DND-41 (cell line): ENCODE results near the gene RBP4.

Experiments
- ATAC-seq: fragments of 200-7000 bp; cut with Tn5 transposase; 3 replicates; pipeline ENCODE4 v1.9.1; 2021; ENCODE audit warnings: low read depth; ENCODE audit not compliant: insufficient read depth
- DNase-seq: peaks from one replicate; pipeline ENCODE4 v3.0.0-alpha.2; 2020
- H2AFZ ChIP-seq: 2 replicates; pipeline ENCODE4 v1.6.0; 2012; ENCODE audit warnings: low read depth, low read length
- H3K27ac ChIP-seq: 2 replicates; pipeline ENCODE4 v1.5.1; 2012; ENCODE audit warnings: low read length, inconsistent platforms
- H3K27me3 ChIP-seq: fragments of 200-600 bp; sonication (generic); 2 replicates; pipeline ENCODE4 v1.6.0; 2012; ENCODE audit warnings: low read length, mild to moderate bottlenecking, inconsistent platforms; ENCODE audit not compliant: insufficient read depth, poor library complexity
- H3K36me3 ChIP-seq: 2 replicates; pipeline ENCODE4 v1.5.1; 2012; ENCODE audit warnings: low read length, inconsistent platforms; ENCODE audit not compliant: insufficient read depth
- H3K4me1 ChIP-seq: 2 replicates; pipeline ENCODE4 v1.5.1; 2012; ENCODE audit warnings: mild to moderate bottlenecking, low read length; ENCODE audit not compliant: insufficient read depth
- H3K4me2 ChIP-seq: 2 replicates; pipeline ENCODE4 v1.6.0; 2012; ENCODE audit warnings: mild to moderate bottlenecking, moderate library complexity, low read length, inconsistent platforms; ENCODE audit not compliant: insufficient read depth
- H3K4me3 ChIP-seq, 2 experiments: fragments of 200-600 bp in 1 of 2; shearing (Covaris generic) in 1 of 2; 2 replicates each; pipeline ENCODE4 v1.5.1; 2012 to 2016; ENCODE audit warnings: inconsistent platforms in 2 of 2, low read length in 2 of 2, mild to moderate bottlenecking in 2 of 2, low read depth in 1 of 2, moderate library complexity in 1 of 2
- H3K79me2 ChIP-seq: 2 replicates; pipeline ENCODE4 v1.6.0; 2012; ENCODE audit warnings: low read length, inconsistent platforms; ENCODE audit not compliant: insufficient read depth
- H3K9ac ChIP-seq: 2 replicates; pipeline ENCODE4 v1.6.0; 2012; ENCODE audit warnings: low read depth, mild to moderate bottlenecking, inconsistent platforms, low read length, moderate library complexity
- H3K9me3 ChIP-seq: 2 replicates; pipeline ENCODE4 v1.5.1; 2012; ENCODE audit warnings: low read length, moderate library complexity, mild to moderate bottlenecking, inconsistent platforms; ENCODE audit not compliant: insufficient read depth, severe bottlenecking
- H4K20me1 ChIP-seq: 2 replicates; pipeline ENCODE4 v1.6.0; 2012; ENCODE audit warnings: low read length; ENCODE audit not compliant: insufficient read depth
- CTCF ChIP-seq: IDR thresholded peaks from 2 replicates; pipeline ENCODE4 v1.5.1; 2012; ENCODE audit warnings: borderline replicate concordance, low read length, moderate library complexity, mild to moderate bottlenecking; ENCODE audit not compliant: poor library complexity, severe bottlenecking; ENCODE audit errors: extremely low read depth
- EZH2 ChIP-seq: IDR thresholded peaks from 3 replicates; pipeline ENCODE4 v1.6.1; 2012; ENCODE audit warnings: borderline replicate concordance, low read depth, mild to moderate bottlenecking, moderate library complexity, low read length, inconsistent platforms; ENCODE audit not compliant: severe bottlenecking

The RBP4 gene

GRCh38 chr10:93579985-93580711 lies 20.9 kb downstream of the RBP4 start:
- H3K4me2 ChIP-seq = no peak overlapping the region
- TF ChIP-seq CTCF (no peak), EZH2 (no peak)
- H3K27me3 ChIP-seq = no peaks in the 10 kb centered on the region
- DNase-seq (no peak), ATAC-seq (no peak)
- no peaks in the 10 kb centered on the region for H3K36me3 ChIP-seq
- H3K9me3 ChIP-seq = no peaks in the 10 kb centered on the region
- H2AFZ ChIP-seq = no peak overlapping the region
- no peaks in the 10 kb centered on the region for H3K4me1 ChIP-seq
- H3K79me2 ChIP-seq = no peaks in the 10 kb centered on the region
- no peak overlapping the region for H3K9ac ChIP-seq
- H4K20me1 ChIP-seq = no peaks in the 10 kb centered on the region
- no peak overlapping the region for H3K4me3 ChIP-seq
- H3K27ac ChIP-seq = no peak overlapping the region

DNA sequence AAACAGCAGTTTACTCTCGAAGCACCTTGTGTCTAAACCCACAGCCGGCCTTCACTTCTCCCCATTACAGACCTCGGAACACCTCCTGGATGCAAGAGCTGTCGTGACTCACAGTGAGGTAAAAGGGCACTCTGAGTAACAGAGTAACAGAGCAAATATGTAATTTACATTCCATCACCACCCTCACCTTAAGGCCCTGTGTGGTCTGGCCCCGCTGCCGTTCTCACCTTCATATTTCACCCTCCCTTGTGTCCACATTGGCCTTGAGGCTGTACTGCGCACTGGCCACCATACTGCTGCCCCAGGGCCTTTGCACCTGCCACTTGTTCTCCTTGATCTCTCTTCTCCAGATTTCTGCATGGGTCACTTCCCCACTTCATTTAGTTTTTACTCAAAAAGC lies 21.9 kb downstream of the RBP4 start:
- H3K9me3 ChIP-seq = no peaks in the 10 kb centered on the region
- H4K20me1 ChIP-seq = no peaks in the 10 kb centered on the region
- H3K79me2 ChIP-seq = no peaks in the 10 kb centered on the region
- no peak overlapping the region for H3K27ac ChIP-seq
- DNase-seq (no peak), ATAC-seq (no peak)
- H3K4me3 ChIP-seq = no peak overlapping the region
- H3K4me2 ChIP-seq = no peak overlapping the region
- no peaks in the 10 kb centered on the region for H3K36me3 ChIP-seq
- no peaks in the 10 kb centered on the region for H3K4me1 ChIP-seq
- H2AFZ ChIP-seq = no peak overlapping the region
- no peak overlapping the region for H3K9ac ChIP-seq
- TF ChIP-seq CTCF (no peak), EZH2 (no peak)
- H3K27me3 ChIP-seq = peaks cover 2% of the 10 kb centered on the region

GRCh38 chr10:93577565-93577964 lies 23.5 kb downstream of the RBP4 start:
- H3K27me3 ChIP-seq = peaks cover 5% of the 10 kb centered on the region
- no peak for ATAC-seq
- no peaks in the 10 kb centered on the region for H4K20me1 ChIP-seq
- no peak overlapping the region for H3K27ac ChIP-seq
- H3K36me3 ChIP-seq = no peaks in the 10 kb centered on the region
- TF ChIP-seq CTCF (no peak), EZH2 (no peak)
- peaks cover 4% of the 10 kb centered on the region; the same call in 1 of the 2 replicates for H3K4me1 ChIP-seq
- H3K9me3 ChIP-seq = no peaks in the 10 kb centered on the region
- H2AFZ ChIP-seq = no peak overlapping the region
- no peak overlapping the region for H3K4me2 ChIP-seq
- DNase-seq = no peak
- H3K79me2 ChIP-seq = no peaks in the 10 kb centered on the region
- no peak overlapping the region for H3K4me3 ChIP-seq
- H3K9ac ChIP-seq = no peak overlapping the region

GRCh38 chr10:93576888-93577287 lies 24.1 kb downstream of the RBP4 start:
- H3K36me3 ChIP-seq = no peaks in the 10 kb centered on the region
- TF ChIP-seq CTCF = no peak
- TF ChIP-seq EZH2 = no peak
- no peak overlapping the region for H3K4me3 ChIP-seq

More at GRCh38 chr10:93576888-93577287, 24.1 kb downstream of the RBP4 start:
- ATAC-seq (no peak), DNase-seq (no peak)
- H3K27me3 ChIP-seq = peaks cover 5% of the 10 kb centered on the region
- H3K9ac ChIP-seq = no peak overlapping the region
- no peak overlapping the region for H2AFZ ChIP-seq
- H3K4me2 ChIP-seq = no peak overlapping the region
- no peaks in the 10 kb centered on the region for H3K79me2 ChIP-seq
- peaks cover 4% of the 10 kb centered on the region; the same call in 1 of the 2 replicates for H3K4me1 ChIP-seq
- H4K20me1 ChIP-seq = no peaks in the 10 kb centered on the region
- H3K9me3 ChIP-seq = no peaks in the 10 kb centered on the region
- no peak overlapping the region for H3K27ac ChIP-seq
